ENCODE data around the gene CDH24. TPM values are rescaled to one million over a fixed set of nuclear protein-coding genes. Genes with fewer than 3 reads are reported as not detected.

Gene CDH24
- total and polyA plus RNA-seq, 2 of the 13 experiments (the other 11 are each of a cell fraction or from before 2014, with no cell fraction given): 0.69 to 0.99 TPM

DNA sequence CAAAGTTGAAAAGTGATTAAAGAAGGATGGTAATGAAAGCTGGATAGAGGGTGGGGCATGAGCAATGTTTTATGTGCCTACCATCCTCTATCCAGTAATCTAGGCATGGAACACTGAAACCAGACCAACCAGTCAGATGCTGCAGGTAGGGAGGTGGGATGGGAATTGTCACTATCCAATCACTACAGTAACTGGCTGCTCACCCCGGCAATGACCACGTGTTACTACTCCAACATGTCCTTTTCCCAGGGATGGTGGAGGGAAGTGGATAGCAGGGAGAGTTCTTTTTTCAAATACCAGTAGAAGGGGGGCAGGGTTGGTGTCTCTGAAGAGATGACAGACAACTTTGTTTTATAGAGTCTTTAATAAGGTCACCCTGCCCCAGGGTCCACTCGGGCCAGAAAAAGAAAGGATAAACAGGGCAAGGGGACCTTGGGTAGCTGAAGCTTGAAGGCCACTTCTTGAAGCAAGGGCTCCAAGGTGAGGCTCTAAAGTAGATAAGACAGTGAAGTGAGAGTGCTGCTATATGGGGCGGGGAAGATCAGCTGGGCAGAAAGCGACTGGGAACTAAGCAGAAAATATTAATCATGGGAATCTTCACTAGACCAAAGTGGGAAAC is 14.7 kb upstream of the CDH24 start (continued):
- TF ChIP-seq RERE (CRISPR knock-in tag; IDR thresholded peaks at IDR 0.05; ENCODE audit: low read depth) (no peak), ZNF816 (CRISPR knock-in tag; IDR thresholded peaks at IDR 0.05; ENCODE audit: borderline replicate concordance) (0 out of 2 replicates have a peak, but pooled peaks have one; percentile 15), SALL2 (CRISPR knock-in tag; IDR thresholded peaks at IDR 0.05) (no peak), ZNF333 (CRISPR knock-in tag; IDR thresholded peaks at IDR 0.05; ENCODE audit: borderline replicate concordance) (0 out of 2 replicates have a peak, but pooled peaks have one; percentile 9), ZNF224 (CRISPR knock-in tag; IDR thresholded peaks at IDR 0.05) (peak; percentile 19; the same call in 1 of the 2 replicates), ZSCAN25 (CRISPR knock-in tag; IDR thresholded peaks at IDR 0.05) (no peak), TOPORS (CRISPR knock-in tag; IDR thresholded peaks at IDR 0.05) (peak; percentile 92; the same call in 1 of the 2 replicates), ZNF605 (CRISPR knock-in tag; IDR thresholded peaks at IDR 0.05) (no peak), TERF1 (CRISPR knock-in tag; IDR thresholded peaks at IDR 0.05) (no peak), SP2 (CRISPR knock-in tag; IDR thresholded peaks at IDR 0.05) (peak; percentile 7; the same call in 1 of the 2 replicates), ZNF766 (CRISPR knock-in tag; IDR thresholded peaks at IDR 0.05; ENCODE audit: borderline replicate concordance) (peak; percentile 43; the same call in 1 of the 2 replicates), HDAC2 (CRISPR knock-in tag; IDR thresholded peaks at IDR 0.05) (no peak), ZNF431 (CRISPR knock-in tag; IDR thresholded peaks at IDR 0.05; ENCODE audit: borderline replicate concordance, low read depth) (peak; percentile 60; the same call in 1 of the 2 replicates)
- TF ChIP-seq, protein P1, sequence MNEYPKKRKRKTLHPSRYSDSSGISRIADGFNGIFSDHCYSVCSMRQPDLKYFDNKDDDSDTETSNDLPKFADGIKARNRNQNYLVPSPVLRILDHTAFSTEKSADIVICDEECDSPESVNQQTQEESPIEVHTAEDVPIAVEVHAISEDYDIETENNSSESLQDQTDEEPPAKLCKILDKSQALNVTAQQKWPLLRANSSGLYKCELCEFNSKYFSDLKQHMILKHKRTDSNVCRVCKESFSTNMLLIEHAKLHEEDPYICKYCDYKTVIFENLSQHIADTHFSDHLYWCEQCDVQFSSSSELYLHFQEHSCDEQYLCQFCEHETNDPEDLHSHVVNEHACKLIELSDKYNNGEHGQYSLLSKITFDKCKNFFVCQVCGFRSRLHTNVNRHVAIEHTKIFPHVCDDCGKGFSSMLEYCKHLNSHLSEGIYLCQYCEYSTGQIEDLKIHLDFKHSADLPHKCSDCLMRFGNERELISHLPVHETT (CRISPR knock-in tag; conservative IDR thresholded peaks at IDR 0.05): no peak
- TF ChIP-seq, protein P2, sequence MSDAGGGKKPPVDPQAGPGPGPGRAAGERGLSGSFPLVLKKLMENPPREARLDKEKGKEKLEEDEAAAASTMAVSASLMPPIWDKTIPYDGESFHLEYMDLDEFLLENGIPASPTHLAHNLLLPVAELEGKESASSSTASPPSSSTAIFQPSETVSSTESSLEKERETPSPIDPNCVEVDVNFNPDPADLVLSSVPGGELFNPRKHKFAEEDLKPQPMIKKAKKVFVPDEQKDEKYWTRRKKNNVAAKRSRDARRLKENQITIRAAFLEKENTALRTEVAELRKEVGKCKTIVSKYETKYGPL (CRISPR knock-in tag; IDR thresholded peaks at IDR 0.05): no peak
- TF ChIP-seq, protein P3, sequence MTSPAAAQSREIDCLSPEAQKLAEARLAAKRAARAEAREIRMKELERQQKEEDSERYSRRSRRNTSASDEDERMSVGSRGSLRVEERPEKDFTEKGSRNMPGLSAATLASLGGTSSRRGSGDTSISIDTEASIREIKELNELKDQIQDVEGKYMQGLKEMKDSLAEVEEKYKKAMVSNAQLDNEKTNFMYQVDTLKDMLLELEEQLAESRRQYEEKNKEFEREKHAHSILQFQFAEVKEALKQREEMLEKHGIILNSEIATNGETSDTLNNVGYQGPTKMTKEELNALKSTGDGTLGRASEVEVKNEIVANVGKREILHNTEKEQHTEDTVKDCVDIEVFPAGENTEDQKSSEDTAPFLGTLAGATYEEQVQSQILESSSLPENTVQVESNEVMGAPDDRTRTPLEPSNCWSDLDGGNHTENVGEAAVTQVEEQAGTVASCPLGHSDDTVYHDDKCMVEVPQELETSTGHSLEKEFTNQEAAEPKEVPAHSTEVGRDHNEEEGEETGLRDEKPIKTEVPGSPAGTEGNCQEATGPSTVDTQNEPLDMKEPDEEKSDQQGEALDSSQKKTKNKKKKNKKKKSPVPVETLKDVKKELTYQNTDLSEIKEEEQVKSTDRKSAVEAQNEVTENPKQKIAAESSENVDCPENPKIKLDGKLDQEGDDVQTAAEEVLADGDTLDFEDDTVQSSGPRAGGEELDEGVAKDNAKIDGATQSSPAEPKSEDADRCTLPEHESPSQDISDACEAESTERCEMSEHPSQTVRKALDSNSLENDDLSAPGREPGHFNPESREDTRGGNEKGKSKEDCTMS (CRISPR knock-in tag; conservative IDR thresholded peaks at IDR 0.05): 0 out of 2 replicates have a peak, but pooled peaks have one; percentile 82
